Stromal cell of bone marrow (primary cell): ENCODE data around the gene MRTFA.
"Not testable (repeated sequence)": the region's sequence is repeated elsewhere in the genome, so short reads cannot be mapped to it uniquely, and the experiment has no call there.

ENCODE experiments used
- DNase-seq: peaks from one replicate; pipeline ENCODE4 v3.0.0-alpha.2; 2012; ENCODE audit warnings: low read depth

MRTFA gene

GRCh38 chr22:40554023-40554422 lies 82.5 kb downstream of the MRTFA start:
- not testable (repeated sequence) for DNase-seq

GRCh38 chr22:40553014-40553554 lies 83.4 kb downstream of the MRTFA start:
- DNase-seq = no peak

GRCh38 chr22:40552070-40552469 lies 84.4 kb downstream of the MRTFA start:
- no peak for DNase-seq

GRCh38 chr22:40547729-40548143 lies 88.8 kb downstream of the MRTFA start:
- no peak for DNase-seq

- no peak for DNase-seq
Measured at GRCh38 chr22:40544758-40545157, 91.8 kb downstream of the MRTFA start.

GRCh38 chr22:40542821-40543540 lies 93.5 kb downstream of the MRTFA start:
- DNase-seq = no peak

GRCh38 chr22:40541300-40541699 lies 95.2 kb downstream of the MRTFA start:
- DNase-seq = no peak

GRCh38 chr22:40540265-40540664 lies 96.3 kb downstream of the MRTFA start:
- DNase-seq = no peak

- not testable (repeated sequence) for DNase-seq
Measured at GRCh38 chr22:40536149-40536548, 100.4 kb downstream of the MRTFA start.

GRCh38 chr22:40535642-40536041 lies 100.9 kb downstream of the MRTFA start:
- no peak for DNase-seq

- DNase-seq = no peak
Measured at GRCh38 chr22:40535189-40535512, 101.4 kb downstream of the MRTFA start.

GRCh38 chr22:40534379-40535188 lies 101.9 kb downstream of the MRTFA start:
- peak; percentile 47 for DNase-seq

- peak; percentile 50 for DNase-seq
Measured at GRCh38 chr22:40533712-40534378, 102.7 kb downstream of the MRTFA start.

- DNase-seq = no peak
Measured at GRCh38 chr22:40531951-40532900, 104.3 kb downstream of the MRTFA start.

GRCh38 chr22:40530391-40530790 lies 106.1 kb downstream of the MRTFA start:
- DNase-seq = not testable (repeated sequence)

- DNase-seq = no peak
Measured at GRCh38 chr22:40529821-40530220, 106.7 kb downstream of the MRTFA start.

GRCh38 chr22:40526960-40527359 lies 109.6 kb downstream of the MRTFA start:
- no peak for DNase-seq

GRCh38 chr22:40525250-40525884 lies 111.2 kb downstream of the MRTFA start:
- DNase-seq = no peak

- no peak for DNase-seq
Measured at GRCh38 chr22:40524392-40525249, 111.9 kb downstream of the MRTFA start.

- no peak for DNase-seq
Measured at GRCh38 chr22:40522141-40522540, 114.4 kb downstream of the MRTFA start.
